NCI-H748 (cell line): ENCODE results near the gene TYMS.
"Not testable (repeated sequence)": the region's sequence is repeated elsewhere in the genome, so short reads cannot be mapped to it uniquely, and the experiment has no call there.

Source experiments
- DNase-seq: peaks from one replicate; lab custom pipeline; 2025; ENCODE audit not compliant: unreplicated experiment; lab: John Stamatoyannopoulos, UW

Gene TYMS

DNA sequence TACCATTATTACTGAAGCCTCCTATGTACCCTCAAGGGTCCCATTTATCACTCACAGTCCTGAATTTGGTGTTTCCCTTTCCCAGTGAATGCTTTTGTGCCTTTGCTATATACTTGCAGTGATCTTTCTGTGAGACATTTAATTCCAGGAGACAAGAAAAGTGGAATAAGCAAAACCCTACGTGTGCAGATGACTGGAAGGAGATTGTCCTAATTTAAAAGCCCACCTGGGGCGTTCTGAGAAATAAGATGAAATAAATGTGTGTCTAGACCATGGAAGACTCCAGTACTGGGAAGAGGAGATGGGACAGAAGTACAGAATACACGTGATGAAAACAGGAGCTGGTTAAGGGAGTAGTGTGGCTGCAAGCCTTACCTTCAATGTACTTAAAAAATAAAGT lies 19.3 kb downstream of the TYMS start:
- DNase-seq = no peak

DNA sequence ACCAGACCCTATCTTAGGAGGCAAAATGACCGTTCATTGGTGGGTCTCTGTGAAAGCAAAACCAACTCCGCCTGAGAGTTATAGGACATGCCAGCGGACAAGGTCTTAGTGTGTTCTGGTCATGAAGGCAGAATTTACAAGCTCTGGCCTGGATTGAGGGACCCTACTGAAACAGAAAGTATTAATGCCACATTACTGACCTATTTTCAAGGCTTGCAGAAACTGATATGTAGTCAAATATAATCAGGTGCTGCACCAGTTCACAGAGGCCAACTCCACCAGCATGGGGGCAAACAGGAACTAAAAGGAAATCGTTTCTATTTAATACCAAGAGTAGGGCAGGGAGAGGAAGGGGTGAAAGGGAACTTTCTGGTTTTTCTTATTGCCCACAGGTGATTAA lies 19.7 kb downstream of the TYMS start:
- DNase-seq = no peak

- no peak for DNase-seq
These were observed 20.5 kb downstream of the TYMS start for GRCh38 chr18:677951-678381.

- DNase-seq = no peak
These were observed 21.2 kb downstream of the TYMS start for GRCh38 chr18:678482-679182.

DNA sequence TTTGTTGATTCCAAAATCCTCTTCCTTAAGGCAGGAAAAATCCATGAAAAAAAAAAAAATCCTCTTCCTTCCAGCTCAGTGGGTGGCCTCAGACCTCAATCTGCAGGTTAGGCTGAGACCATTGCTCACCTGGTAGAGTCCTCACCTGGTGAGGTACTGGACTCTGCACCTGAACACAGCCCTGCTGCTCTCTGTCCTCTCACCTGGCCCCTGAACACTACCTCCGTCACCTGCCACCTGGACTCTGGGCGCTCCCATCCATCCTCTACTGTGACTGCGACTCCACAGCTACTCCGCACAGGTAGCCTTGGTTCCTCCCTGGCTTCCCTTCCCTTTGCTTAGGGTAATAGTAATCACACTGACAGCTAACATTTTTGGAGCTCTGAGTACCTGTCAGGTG lies 22.1 kb downstream of the TYMS start:
- no peak for DNase-seq

- no peak for DNase-seq
These were observed 22.9 kb downstream of the TYMS start for GRCh38 chr18:680392-680791.

- no peak for DNase-seq
These were observed 24.5 kb downstream of the TYMS start for GRCh38 chr18:681985-682384.

- not testable (repeated sequence) for DNase-seq
These were observed 25.0 kb downstream of the TYMS start for GRCh38 chr18:682416-682815.

GRCh38 chr18:682833-683232 lies 25.4 kb downstream of the TYMS start:
- no peak for DNase-seq

- DNase-seq = no peak
These were observed 26.1 kb downstream of the TYMS start for GRCh38 chr18:683531-683930.

DNA sequence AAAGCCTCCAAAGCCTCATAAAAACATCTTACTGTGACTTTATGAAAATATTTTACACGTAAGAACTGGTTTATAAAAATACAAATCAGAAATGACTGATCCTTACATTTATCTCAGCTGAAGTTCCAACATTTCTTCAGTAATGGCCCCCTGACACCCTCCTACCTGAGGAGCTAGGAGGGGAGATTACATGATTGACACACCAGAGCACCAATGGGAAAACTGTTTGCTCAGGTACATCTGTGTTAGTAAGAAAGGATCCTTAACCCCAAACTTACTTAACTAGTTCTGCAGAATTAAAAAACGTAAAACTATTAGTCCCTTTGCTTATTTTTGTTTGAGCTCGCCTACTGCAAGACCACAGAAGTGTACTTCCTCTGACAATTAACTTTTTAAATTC lies 28.0 kb downstream of the TYMS start:
- DNase-seq = no peak

GRCh38 chr18:686339-687111 lies 29.1 kb downstream of the TYMS start:
- DNase-seq = no peak

GRCh38 chr18:688323-688722 lies 30.9 kb downstream of the TYMS start:
- DNase-seq = peak; percentile 20

DNA sequence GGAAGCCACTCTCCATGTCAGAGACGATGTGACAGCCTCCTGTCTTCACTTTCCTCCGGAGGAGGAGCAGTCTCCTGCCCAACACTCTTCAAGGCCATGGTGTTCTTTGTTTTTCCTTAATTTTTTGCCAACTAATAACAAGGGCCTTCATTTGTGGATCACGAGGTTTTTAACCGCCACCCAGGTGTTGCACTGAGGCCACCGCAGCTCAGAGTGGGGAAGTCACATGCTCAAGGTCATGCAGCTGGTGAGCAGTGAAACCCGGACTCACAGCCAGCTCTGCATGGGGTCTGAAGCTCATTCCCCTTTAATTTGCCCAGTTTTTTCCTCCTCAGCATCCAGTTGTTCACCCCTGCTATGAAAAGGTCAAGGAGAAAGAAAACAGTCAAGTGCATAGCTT lies 35.4 kb downstream of the TYMS start:
- no peak for DNase-seq

DNA sequence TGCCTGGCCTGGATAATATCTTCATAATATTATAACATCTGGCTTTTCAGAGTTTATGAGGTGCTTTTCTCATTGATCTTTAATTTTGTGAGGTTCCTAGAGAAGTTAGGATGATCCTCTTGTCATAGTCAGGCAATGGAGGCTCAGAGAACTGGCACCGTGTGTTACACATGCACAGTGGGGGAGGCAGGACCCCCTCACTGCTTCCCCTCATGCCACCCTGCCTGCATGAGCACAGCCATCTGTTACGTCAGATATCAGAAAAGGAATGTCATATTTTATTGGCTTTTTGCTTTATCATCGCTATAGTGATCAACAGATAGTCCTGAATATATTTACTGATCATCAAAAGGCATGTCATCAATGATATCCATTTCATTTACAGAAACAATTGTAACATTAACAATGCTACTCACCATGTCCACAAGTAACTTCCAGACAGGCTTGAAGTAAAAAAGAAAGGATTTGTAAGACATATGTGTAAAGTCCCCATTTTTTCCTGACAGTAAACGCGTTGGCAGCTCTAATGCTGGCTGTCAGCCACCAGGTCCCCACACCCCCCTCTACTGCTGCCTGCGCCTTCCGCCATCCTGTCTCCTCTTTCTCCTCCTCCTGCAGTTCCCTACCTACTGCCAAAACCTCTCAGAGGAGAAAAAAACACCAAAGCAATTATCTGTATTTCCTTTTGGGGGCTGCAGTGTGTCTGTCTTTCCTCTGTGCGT lies 36.2 kb downstream of the TYMS start:
- no peak for DNase-seq

GRCh38 chr18:697012-697411 lies 39.6 kb downstream of the TYMS start:
- DNase-seq = no peak

DNA sequence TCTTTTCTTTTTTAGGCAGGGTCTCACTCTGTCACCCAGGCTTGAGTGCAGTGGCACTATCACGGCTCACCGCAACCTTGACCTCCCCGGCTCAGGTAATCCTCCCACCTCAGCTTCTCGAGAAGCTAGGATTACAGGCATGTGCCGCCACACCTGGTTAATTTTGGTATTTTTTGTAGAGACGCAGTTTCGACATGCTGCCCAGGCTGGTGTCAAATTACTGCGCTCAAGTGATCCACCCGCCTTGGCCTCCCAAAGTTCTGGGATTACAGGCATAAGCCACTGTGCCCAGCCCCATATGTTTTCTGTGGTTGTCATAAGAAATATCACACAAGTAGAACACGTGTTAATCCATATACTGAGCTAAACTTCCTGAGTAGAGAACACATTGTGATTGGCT lies 40.3 kb downstream of the TYMS start:
- no peak for DNase-seq

DNA sequence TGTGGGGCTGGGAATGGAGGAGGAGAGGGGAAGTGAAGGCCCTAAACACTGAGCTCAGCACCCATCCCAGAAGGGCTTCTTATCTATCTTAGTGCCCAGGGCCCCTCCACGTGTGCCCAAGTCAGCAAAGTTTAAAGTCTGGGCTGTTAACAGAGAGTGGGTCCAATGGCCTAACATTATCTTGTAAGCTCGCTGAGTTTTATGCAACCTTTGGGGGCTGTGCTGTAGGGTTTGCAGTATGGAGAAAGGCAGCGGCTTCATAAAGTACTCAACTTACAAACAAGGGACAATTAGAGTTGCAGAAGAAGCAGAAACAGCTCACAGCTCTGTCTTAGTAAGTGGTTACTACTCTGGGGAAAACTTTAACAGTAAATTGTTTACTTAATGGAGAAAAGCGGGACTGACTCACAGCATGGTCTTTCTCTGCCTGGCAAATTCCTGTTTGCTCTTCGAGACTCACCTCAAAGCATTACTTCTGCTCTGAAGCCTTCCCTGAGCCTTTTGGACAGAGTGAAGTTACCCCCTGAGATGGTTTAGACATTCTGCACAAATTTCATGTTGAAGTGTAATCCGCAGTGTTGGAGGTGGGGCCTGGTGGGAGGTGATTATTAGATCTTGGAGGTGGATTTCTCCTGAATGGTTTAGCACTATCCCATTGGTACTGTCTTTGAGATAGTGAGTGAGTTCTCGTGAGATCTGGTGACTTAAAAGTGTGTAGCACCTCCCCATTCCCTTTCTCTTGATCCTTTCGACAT lies 45.9 kb downstream of the TYMS start:
- no peak for DNase-seq

- DNase-seq = no peak
These were observed 49.0 kb downstream of the TYMS start for GRCh38 chr18:706405-706804.

- no peak for DNase-seq
These were observed 50.6 kb downstream of the TYMS start for GRCh38 chr18:708096-708495.

DNA sequence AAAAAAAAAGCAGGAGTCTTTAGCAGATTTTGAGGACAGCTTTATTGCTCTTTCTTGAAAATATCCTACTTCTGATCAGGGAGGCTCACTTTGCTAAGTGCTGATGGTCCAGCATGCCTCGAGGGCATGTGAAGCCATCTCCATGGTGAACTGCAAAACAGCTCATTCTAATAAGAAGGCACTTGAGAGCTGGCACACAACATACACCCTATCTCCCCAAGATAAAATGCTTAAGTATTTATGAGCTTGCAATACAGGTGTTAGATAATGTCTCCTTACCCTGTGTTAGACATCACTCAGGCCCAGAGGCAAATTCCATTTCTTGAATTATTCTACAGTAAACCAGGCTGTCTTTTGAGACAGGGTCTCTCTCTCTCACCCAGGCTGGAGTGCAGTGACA lies 52.3 kb downstream of the TYMS start:
- DNase-seq = no peak
